Spleen (tissue), 11 donors: ENCODE results near the gene NFIC. TPM values are rescaled to one million over a fixed set of nuclear protein-coding genes. Genes with fewer than 3 reads are reported as not detected.
"Not testable (repeated sequence)": the region's sequence is repeated elsewhere in the genome, so short reads cannot be mapped to it uniquely, and the experiment has no call there.

Experiments
- DNase-seq: peaks from one replicate; pipeline ENCODE4 v3.0.0-alpha.2; 2020
- H3K27ac ChIP-seq, 8 donors: fragments of 200-600 bp; sonication (generic) in 7 of 8; 1 replicate in 4 of 8; 2 replicates in 4 of 8; pipeline versions ENCODE4 v1.5.0 to v1.8.0; 2016 to 2021; ENCODE audit warnings: inconsistent platforms in 4 of 8, mild to moderate bottlenecking in 4 of 8, moderate library complexity in 1 of 8
- H3K27me3 ChIP-seq, 7 donors: fragments of 200-600 bp; sonication (generic) in 6 of 7; replicated peaks in 1 of 7; 1 replicate in 4 of 7; 2 replicates in 3 of 7; pipeline versions ENCODE4 v1.5.0 to v1.8.0; 2016 to 2021; ENCODE audit warnings: inconsistent platforms in 3 of 7, mild to moderate bottlenecking in 1 of 7
- H3K36me3 ChIP-seq, 6 donors: fragments of 200-600 bp; sonication (generic) in 5 of 6; 1 replicate in 4 of 6; 2 replicates in 2 of 6; pipeline versions ENCODE4 v1.5.0 to v1.8.0; 2016 to 2021; ENCODE audit warnings: inconsistent platforms in 2 of 6
- H3K4me1 ChIP-seq, 6 donors: fragments of 200-600 bp; sonication (generic) in 5 of 6; 1 replicate in 3 of 6; 2 replicates in 3 of 6; pipeline versions ENCODE4 v1.5.0 to v1.8.0; 2016 to 2021; ENCODE audit warnings: inconsistent platforms in 3 of 6
- H3K4me3 ChIP-seq, 8 donors: fragments of 200-600 bp; sonication (generic) in 7 of 8; 1 replicate in 4 of 8; 2 replicates in 4 of 8; pipeline versions ENCODE4 v1.5.0 to v1.8.0; 2016 to 2021; ENCODE audit warnings: inconsistent platforms in 4 of 8, mild to moderate bottlenecking in 4 of 8, moderate library complexity in 2 of 8
- H3K9me3 ChIP-seq, 8 donors: fragments of 200-600 bp; sonication (generic) in 7 of 8; 1 replicate in 4 of 8; 2 replicates in 4 of 8; pipeline versions ENCODE4 v1.5.0 to v1.8.0; 2016 to 2021; ENCODE audit warnings: inconsistent platforms in 4 of 8
- POLR2A ChIP-seq, 3 donors: fragments of 450-650 bp; IDR thresholded peaks; one replicate each; pipeline ENCODE4 v1.5.1; 2017; ENCODE audit warnings: antibody characterized with exemption in 3 of 3, mild to moderate bottlenecking in 1 of 3
- POLR2AphosphoS5 ChIP-seq, 3 donors: sonication (generic); formaldehyde crosslinking; IDR thresholded peaks; one replicate each; pipeline ENCODE4 v1.5.1; 2017; ENCODE audit warnings: antibody characterized with exemption in 3 of 3
- WGBS, 5 donors: extraction: QIAGEN DNeasy Blood & Tissue Kit in 3 of 5; methylation state at CpG; one replicate each; pipeline versions ENCODE4 v1.1.5 to v1.1.7; 2013 to 2018; 5-methylcytosine and 5-hydroxymethylcytosine counted together
- intact Hi-C: fragments of 100-400 bp; cut with DNase I; formaldehyde crosslinking; loops from one replicate; pipeline ENCODE4 v1.15.0; 2023; ENCODE audit warnings: low total_unique reads
- polyA plus RNA-seq, 3 donors: library from polyadenylated mRNA; stranded (reverse); fragments of 200-250 nt; gene quantifications; one replicate each; pipeline ENCODE4 v1.2.1, GENCODE V29; 2013
- total RNA-seq, 7 donors: library from RNA; depleted of rRNA in 3 of 7; stranded (reverse); fragments of >200 nt in 3 of 7; fragmentation: NEBNext Ultra II Directional in 4 of 7; extraction: Animal tissue kit (Norgen Biotek cat#: 25700) in 4 of 7; gene quantifications; one replicate each; pipeline versions ENCODE4 v1.1.0 to v1.2.1, GENCODE V29; 2016 to 2021
- TF ChIP-seq, protein P1 (sequence below), 11 experiments: fragments of 200-600 bp in 7 of 11; fragments of 450-650 bp in 4 of 11; sonication (generic) in 4 of 11; IDR thresholded peaks in 8 of 11; conservative IDR thresholded peaks in 3 of 11; 1 replicate in 7 of 11; 2 replicates in 4 of 11; pipeline versions ENCODE4 v1.4.0 to v1.8.0; 2016 to 2021; ENCODE audit warnings: antibody characterized with exemption in 11 of 11, inconsistent platforms in 4 of 11, mild to moderate bottlenecking in 1 of 11
- donor health status: healthy with polysubstance abuse.
- donor health status: DM: no; HTN: no; CAD: no; lungs with moderate emphysema.
- donor health status: DM: no; HTN: no; CAD: no.
- donor health status: Bipolar disorder and iron deficiency.
- donor health status: healthy.
- donor health status: DM: no; HTN: no; CAD: no.
- donor health status: DM: yes; HTN: yes; CAD: no.

The NFIC gene
- total and polyA plus RNA-seq, 10 donors: 4.1 to 125 (median 74.4) TPM

DNA sequence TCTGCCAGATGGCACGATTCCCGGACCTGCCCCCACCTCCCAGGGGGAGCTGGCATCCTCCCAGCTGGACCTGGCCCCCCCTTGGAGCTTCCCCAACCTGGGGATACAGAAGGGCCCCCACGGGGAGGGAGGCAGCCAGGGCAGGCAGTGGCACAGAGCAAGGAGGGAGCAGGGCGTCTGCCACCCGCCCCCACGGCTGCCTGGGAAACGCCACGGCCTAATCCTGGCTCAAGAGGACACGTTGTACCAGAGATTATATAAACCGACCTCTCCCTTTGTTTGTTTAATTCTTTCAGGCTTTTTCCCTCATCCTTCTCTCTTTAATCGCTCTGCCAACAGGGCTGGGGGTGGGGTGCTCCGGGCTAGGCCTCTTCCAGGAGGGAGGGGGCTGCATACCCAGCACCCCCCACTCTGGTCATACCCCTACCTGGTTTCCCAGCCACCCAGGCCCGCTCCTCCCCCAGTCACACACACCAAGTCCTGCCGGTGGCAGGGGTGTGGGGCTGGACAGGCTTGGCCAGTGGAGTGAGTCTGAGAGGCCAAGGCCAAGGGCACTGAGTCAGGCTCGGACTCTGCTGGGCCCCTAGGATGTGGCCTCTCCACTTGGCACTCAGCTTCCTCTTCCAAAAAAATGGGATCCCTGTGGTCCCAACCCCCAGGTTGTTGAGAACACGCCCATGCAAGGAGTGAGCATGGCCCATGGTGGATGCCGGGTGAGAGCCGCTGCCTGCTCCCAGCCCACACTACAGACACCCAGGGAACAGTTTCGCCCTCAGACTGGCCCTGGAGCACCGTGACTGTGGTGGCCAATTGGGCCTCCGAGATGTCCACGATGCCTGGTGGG lies 29.5 kb upstream of the NFIC start:
- H3K36me3 ChIP-seq: no peaks in the 10 kb centered on the region
- H3K9me3 ChIP-seq: no peaks in the 10 kb centered on the region
- no peak for DNase-seq
- H3K4me3 ChIP-seq: no peak overlapping the region
- peak; percentile 55 to 80 (median 73) for TF ChIP-seq POLR2AphosphoS5 (IDR thresholded peaks at IDR 0.05)
- TF ChIP-seq, protein P1, sequence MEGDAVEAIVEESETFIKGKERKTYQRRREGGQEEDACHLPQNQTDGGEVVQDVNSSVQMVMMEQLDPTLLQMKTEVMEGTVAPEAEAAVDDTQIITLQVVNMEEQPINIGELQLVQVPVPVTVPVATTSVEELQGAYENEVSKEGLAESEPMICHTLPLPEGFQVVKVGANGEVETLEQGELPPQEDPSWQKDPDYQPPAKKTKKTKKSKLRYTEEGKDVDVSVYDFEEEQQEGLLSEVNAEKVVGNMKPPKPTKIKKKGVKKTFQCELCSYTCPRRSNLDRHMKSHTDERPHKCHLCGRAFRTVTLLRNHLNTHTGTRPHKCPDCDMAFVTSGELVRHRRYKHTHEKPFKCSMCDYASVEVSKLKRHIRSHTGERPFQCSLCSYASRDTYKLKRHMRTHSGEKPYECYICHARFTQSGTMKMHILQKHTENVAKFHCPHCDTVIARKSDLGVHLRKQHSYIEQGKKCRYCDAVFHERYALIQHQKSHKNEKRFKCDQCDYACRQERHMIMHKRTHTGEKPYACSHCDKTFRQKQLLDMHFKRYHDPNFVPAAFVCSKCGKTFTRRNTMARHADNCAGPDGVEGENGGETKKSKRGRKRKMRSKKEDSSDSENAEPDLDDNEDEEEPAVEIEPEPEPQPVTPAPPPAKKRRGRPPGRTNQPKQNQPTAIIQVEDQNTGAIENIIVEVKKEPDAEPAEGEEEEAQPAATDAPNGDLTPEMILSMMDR (IDR thresholded peaks at IDR 0.05 in 8 of 11, conservative IDR thresholded peaks at IDR 0.05 in 3 of 11): no peak
- intact Hi-C loops: no loop called here
- peaks cover 0 to 23% (median 0%) of the 10 kb centered on the region in 7 donors for H3K27me3 ChIP-seq
- H3K27ac ChIP-seq: peak overlapping the region in 7 of 8 donors; percentile 22 to 82 (median 77)
- H3K4me1 ChIP-seq: peaks cover 6 to 40% (median 33%) of the 10 kb centered on the region in 6 donors
- 45 to 63% (median 48%) methylated on average over 19 to 22 of the region's 22 CpGs for WGBS, 5 donors

DNA sequence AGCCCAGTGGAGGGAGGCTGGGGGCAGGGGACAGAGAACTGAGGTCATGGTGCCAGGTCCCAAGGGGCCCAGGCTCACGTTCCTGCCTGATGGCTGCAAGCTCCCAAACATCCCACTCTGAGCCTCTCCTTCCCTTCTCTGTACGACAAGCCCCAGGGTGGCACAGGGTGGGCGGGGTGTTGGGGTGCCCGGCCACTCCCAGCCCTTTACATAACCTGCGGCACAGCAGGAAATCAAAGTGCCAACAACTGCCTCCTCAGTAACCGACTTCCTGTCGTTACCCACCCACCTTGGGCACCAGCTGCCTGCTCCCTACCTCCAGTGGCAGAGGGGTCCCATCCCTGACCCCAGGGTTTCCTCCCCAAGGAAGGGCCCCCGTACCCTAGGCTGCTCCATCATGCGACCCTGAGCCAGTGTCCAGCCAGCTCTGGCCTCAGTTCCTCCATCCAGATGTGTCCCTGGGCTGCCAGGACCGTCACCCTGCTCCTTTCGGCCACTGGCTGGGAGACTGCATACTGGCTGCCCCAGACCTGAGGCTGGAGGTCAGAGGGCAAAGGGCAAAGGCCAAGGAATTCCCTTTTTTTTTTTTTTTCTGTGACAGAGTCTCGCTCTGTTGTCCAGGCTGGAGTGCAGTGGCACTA lies 27.7 kb upstream of the NFIC start:
- Histone ChIP-seq H3K4me3 (peak overlapping the region in 1 of 8 donors; percentile 21), H3K4me1 (peaks cover 6 to 55% (median 41%) of the 10 kb centered on the region in 6 donors), H3K27ac (peak overlapping the region in 4 of 8 donors; percentile 32 to 78 (median 64)), H3K27me3 (peaks cover 0 to 23% (median 0%) of the 10 kb centered on the region in 7 donors), H3K9me3 (no peaks in the 10 kb centered on the region), H3K36me3 (no peaks in the 10 kb centered on the region)
- WGBS, 5 donors: 10 to 19% (median 18%) methylated on average over 11 to 12 of the region's 12 CpGs
- TF ChIP-seq, protein P1 (IDR thresholded peaks at IDR 0.05 in 8 of 11, conservative IDR thresholded peaks at IDR 0.05 in 3 of 11): no peak
- peak; percentile 42 to 46 (median 44) for TF ChIP-seq POLR2AphosphoS5 (IDR thresholded peaks at IDR 0.05)
- peak; percentile 84 for DNase-seq
- intact Hi-C loops: no loop called here

DNA sequence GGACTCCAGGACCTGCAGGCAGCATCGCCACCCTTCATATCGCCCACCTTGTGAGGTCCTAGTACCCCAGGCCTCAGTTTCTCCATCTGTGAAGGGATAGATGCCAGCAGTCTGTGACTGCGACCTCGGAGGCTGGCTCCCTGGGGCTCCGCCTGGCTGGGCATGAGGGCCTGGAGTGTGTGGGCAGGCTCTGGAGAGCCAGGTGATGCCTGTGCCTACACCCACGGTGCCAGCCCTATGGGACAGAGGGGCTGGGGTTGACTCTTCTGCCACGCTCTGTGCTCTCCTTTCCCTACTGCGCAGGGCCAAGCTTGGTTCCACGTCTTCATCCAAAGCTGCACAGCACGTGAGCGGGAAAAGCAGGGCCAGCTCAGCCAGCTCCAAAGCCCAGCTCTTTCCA lies 26.0 kb upstream of the NFIC start:
- intact Hi-C loops: no loop called here
- Histone ChIP-seq H3K4me1 (peaks cover 6 to 60% (median 45%) of the 10 kb centered on the region in 6 donors), H3K27ac (no peak overlapping the region), H3K36me3 (no peaks in the 10 kb centered on the region), H3K4me3 (no peak overlapping the region), H3K9me3 (no peaks in the 10 kb centered on the region), H3K27me3 (peaks cover 0 to 22% (median 0%) of the 10 kb centered on the region in 7 donors)
- no peak for DNase-seq
- no peak for TF ChIP-seq POLR2AphosphoS5 (IDR thresholded peaks at IDR 0.05)
- TF ChIP-seq, protein P1 (IDR thresholded peaks at IDR 0.05 in 8 of 11, conservative IDR thresholded peaks at IDR 0.05 in 3 of 11): no peak
- TF ChIP-seq POLR2A (IDR thresholded peaks at IDR 0.05): no peak
- WGBS, 5 donors: 86 to 92% (median 87%) methylated on average over 8 to 11 of the region's 11 CpGs

DNA sequence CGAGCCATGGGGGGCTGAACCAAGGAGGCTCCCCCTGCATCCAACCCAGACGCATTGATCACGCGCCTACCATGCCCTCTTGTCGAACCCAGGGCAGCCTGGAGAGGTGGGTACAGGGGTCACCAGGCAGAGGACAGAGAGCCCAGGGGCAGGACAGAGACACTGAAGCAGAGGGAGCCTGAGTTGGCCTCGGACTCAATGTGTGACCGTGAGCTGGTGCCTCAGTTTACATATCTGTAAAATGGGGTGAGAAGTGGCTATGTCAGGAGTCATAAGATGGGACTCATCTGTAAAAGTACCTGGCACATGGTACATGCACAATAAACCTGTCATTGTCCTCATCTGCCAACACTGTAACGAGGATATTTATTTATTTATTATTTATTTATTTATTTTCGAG lies 24.1 kb upstream of the NFIC start:
- Histone ChIP-seq H3K9me3 (no peaks in the 10 kb centered on the region), H3K27ac (no peak overlapping the region), H3K4me3 (no peak overlapping the region), H3K36me3 (no peaks in the 10 kb centered on the region), H3K4me1 (peaks cover 6 to 55% (median 36%) of the 10 kb centered on the region in 6 donors), H3K27me3 (peaks cover 0 to 9% (median 0%) of the 10 kb centered on the region in 7 donors)
- TF ChIP-seq, protein P1 (IDR thresholded peaks at IDR 0.05 in 8 of 11, conservative IDR thresholded peaks at IDR 0.05 in 3 of 11): no peak
- TF ChIP-seq POLR2A (IDR thresholded peaks at IDR 0.05) (no peak), POLR2AphosphoS5 (IDR thresholded peaks at IDR 0.05) (no peak)
- intact Hi-C loops: no loop called here
- WGBS, 5 donors: 85 to 94% (median 90%) methylated on average over 8 to 9 of the region's 9 CpGs
- no peak for DNase-seq

DNA sequence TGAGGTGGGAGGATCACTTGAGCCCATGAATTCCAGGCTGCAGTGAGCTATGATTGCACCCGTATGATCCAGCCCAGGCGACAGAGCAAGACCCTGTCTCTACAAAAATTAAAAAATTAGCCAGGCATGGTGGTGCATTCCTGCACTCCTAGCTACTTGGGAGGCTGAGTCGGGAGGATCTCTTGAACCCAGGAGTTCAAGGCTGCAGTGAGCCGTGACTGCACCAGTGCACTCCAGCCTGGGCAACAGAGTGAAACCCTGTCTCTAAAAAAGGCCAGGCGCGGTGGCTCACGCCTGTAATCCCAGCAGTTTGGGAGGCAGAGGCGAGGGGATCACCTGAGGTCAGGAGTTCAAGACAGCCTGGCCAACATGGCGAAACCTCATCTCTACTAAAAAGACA lies 23.4 kb upstream of the NFIC start:
- Histone ChIP-seq H3K27ac (peak overlapping the region in 5 of 8 donors; percentile 70 to 79 (median 74)), H3K4me1 (peaks cover 6 to 49% (median 33%) of the 10 kb centered on the region in 6 donors)
- H3K4me3 ChIP-seq, H3K27me3 ChIP-seq, intact Hi-C loops, DNase-seq, H3K9me3 ChIP-seq, H3K36me3 ChIP-seq: not testable (repeated sequence)
- 74 to 87% (median 81%) methylated on average over 9 of the region's 9 CpGs for WGBS, 5 donors
